ENCODE measurements around the gene INF2.

INF2 gene

DNA sequence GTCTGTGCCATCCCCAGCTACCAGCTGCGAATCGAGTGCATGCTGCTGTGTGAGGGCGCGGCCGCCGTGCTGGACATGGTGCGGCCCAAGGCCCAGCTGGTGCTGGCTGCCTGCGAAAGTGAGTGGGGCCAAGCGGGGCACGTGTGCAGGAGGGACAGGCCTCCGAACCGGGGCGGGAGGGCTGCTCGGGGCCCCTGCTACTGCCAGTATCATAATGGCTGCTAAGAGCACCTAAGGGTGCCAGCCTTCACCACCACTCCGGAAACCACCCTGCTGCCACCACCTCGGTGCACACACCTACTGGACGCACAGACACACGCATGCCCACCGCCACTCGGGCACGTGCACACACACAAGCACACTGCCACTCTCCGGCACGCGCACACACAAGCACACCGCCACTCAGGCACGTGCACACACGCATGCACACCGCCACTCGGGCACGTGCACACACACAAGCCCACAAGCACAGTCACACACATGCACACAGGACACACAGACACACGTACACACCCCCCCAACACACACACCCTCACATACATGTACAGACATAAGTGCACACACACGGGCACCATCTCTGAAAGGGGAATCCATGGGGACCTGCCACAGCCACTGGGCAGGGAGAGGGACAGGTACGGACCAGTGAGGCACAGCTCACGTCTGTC is 20.8 kb downstream of the INF2 start:
- DNase-seq (ENCODE audit: low read depth), result no peak
- no peak overlapping the region for H3K4me3 ChIP-seq (ENCODE audit: control insufficient read depth, low read depth, low read length)
- no peak for TF ChIP-seq CTCF (conservative IDR thresholded peaks at IDR 0.05; ENCODE audit: control insufficient read depth, insufficient read depth, low read depth, low read length)

- H3K4me3 ChIP-seq (ENCODE audit: control insufficient read depth, low read depth, low read length), result no peak overlapping the region
- TF ChIP-seq CTCF (conservative IDR thresholded peaks at IDR 0.05; ENCODE audit: control insufficient read depth, insufficient read depth, low read depth, low read length), result no peak
- no peak for DNase-seq (ENCODE audit: low read depth)
Measured at GRCh38 chr14:104712881-104713734, 23.7 kb downstream of the INF2 start.

DNA sequence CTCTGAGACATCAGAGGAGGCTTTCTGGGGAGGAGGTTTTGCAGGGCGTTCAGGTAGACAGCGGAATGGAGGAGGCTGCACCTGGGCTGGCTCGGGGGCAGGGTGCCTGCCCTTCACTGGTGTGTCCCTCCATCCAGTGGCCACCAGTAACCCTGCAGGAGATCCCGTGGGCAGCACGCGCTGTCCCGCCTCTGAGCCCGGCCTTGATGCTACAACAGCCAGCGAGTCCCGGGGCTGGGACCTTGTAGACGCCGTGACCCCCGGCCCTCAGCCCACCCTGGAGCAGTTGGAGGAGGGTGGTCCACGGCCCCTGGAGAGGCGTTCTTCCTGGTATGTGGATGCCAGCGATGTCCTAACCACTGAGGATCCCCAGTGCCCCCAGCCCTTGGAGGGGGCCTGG is 24.6 kb downstream of the INF2 start:
- no peak for DNase-seq (ENCODE audit: low read depth)
- no peak overlapping the region for H3K4me3 ChIP-seq (ENCODE audit: control insufficient read depth, low read depth, low read length)
- TF ChIP-seq CTCF (conservative IDR thresholded peaks at IDR 0.05; ENCODE audit: control insufficient read depth, insufficient read depth, low read depth, low read length), result no peak

DNA sequence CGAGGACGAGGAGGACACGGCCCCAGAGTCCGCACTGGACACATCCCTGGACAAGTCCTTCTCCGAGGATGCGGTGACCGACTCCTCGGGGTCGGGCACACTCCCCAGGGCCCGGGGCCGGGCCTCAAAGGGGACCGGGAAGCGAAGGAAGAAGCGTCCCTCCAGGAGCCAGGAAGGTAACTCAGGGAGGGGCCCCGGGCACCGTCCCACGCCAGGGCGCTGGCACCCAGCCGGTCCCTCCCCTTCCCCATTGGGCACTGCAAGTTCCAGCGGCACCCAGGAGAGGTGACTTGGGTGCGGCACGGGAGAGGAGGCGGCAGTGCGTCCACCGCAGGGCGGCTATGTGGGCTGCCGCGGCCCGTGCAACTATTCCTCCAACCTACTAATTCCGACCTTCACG is 25.3 kb downstream of the INF2 start:
- no peak for TF ChIP-seq CTCF (conservative IDR thresholded peaks at IDR 0.05; ENCODE audit: control insufficient read depth, insufficient read depth, low read depth, low read length)
- DNase-seq (ENCODE audit: low read depth), result no peak
- H3K4me3 ChIP-seq (ENCODE audit: control insufficient read depth, low read depth, low read length), result no peak overlapping the region

- no peak for DNase-seq (ENCODE audit: low read depth)
- TF ChIP-seq CTCF (conservative IDR thresholded peaks at IDR 0.05; ENCODE audit: control insufficient read depth, insufficient read depth, low read depth, low read length), result no peak
- H3K4me3 ChIP-seq (ENCODE audit: control insufficient read depth, low read depth, low read length), result no peak overlapping the region
Measured at GRCh38 chr14:104715416-104715815, 26.0 kb downstream of the INF2 start.

DNA sequence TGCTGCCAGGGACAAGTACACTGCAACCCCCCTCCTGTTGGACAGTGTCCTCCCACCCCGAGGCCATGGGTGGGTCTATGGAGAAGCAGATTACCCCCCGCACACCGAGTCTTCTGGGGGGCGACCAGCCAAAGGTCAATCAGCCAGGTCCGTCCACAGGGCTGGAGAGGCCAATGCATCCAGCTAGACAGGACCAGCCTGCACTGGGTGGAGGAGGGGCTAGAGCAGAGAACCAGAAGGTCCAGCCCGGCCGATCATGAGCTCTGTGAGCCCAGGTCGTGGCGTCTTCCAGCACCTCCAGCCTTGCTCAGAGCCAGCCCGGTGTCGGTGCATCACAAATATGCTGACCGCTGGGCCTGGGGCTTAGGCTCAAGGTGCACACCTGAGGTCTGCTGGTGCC is 26.5 kb downstream of the INF2 start:
- TF ChIP-seq CTCF (conservative IDR thresholded peaks at IDR 0.05; ENCODE audit: control insufficient read depth, insufficient read depth, low read depth, low read length), result no peak
- no peak overlapping the region for H3K4me3 ChIP-seq (ENCODE audit: control insufficient read depth, low read depth, low read length)
- no peak for DNase-seq (ENCODE audit: low read depth)

Data from fibroblast of mammary gland (primary cell).